ENCODE results near the gene FER.
A peak's percentile ranks its signal among the peaks of the same experiment; 100 is the strongest.
"Not testable (repeated sequence)": the region's sequence is repeated elsewhere in the genome, so short reads cannot be mapped to it uniquely, and the experiment has no call there.

Gene FER

DNA sequence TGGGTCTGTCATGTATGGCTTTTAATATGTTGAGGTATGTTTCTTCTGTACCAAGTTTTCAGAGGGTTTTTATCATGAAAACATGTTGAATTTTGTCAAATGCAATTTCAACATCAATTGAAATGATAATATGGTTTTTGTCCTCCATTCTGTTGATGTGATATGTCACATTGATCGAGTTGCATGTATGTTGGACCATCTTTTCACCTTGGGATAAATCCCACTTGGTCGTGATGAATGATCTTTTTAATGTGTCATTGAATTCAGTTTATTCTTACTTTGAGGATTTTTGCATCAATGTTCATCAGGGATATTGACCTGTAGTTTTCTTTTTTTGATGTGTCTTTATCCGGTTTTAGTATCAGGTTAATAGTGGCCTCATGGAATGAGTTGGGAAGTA is 373.5 kb downstream of the FER start:
- DNase-seq (ENCODE audit: low spot score), result no peak

- DNase-seq (ENCODE audit: low spot score), result no peak
These were observed 378.2 kb downstream of the FER start for GRCh38 chr5:109125755-109126429.

DNA sequence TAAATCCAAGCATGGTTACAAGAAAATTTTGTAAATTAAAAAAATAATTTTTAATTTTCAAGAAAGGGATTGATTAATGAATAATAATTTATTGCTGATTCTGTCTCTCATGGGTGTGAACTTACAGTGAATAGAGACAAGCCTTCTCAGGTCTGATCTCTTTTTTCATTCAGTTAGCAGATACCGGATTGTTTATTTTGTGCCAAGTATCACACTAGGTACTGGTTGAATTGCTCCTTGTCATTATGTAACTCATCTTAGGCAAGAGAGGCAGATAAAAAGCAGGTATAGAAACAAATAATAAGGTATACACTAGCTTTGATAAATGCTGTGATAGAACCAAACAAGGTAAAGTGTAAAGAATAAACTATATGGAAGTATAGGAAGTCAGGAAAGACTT is 378.8 kb downstream of the FER start:
- DNase-seq (ENCODE audit: low spot score), result no peak

- DNase-seq (ENCODE audit: low spot score), result no peak
These were observed 389.2 kb downstream of the FER start for GRCh38 chr5:109136906-109137305.

DNA sequence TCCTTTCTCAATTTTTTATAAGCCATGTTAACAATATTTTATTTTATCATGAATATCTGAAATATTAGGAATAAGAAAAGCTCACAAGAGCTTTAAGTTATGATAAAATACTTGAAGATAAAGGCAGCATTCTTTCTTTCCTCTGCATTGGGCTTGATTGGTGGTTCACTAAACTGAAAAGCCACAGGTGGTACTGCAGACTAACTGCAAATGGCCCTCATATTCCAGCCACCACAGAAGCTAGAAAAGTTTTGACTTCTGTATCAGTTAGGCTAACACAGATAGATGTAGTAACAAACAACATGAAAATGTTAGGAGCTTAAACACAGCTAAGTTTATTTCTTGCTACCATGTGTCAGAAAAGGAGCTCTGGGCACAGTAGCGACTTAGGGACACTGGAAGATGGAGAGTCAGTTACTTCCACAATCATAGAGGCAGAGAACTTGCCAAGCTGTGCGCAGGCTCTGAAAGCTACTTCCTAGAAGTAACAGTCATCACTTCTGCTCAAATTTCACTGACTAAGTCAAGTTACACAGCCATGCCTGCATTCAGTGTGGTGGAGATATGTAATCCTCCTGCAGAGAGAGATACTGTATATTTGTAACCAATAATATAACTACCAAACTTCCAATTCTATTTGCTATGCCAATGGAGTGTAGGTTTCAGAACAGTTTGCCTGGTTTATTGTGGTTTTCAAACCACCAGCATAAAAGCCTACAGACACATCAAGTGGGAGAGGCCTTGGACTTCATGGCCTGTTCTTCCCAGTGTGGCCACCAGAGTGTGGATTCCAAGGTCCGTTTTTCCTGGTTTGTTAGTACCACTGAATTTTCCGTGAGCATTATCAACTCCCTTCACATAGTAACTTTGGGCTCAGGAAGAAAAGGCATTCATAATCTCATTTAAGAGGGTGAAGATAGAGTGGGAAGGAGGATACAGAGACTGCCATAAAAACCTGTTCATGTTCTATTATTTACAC is 393.8 kb downstream of the FER start:
- no peak for DNase-seq (ENCODE audit: low spot score)

DNA sequence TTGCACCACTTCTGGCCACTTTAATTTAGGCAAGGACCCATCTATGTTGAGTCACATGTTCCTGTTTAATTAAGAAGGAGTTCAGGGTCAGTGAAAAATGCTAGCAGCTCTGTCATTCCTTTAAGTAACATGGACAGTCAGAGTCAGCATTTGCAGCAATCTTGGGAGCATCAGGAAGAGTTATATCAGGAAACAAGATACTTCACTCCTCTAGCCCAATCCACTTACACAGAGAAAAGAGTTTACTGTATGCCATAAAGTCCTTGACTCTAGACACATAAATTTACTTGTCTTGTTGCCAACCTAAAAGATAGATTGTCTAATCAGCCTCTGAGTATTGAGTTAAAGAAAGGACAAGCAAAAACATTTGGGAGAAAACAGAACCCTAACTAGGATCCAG is 395.3 kb downstream of the FER start:
- no peak for DNase-seq (ENCODE audit: low spot score)

GRCh38 chr5:109145139-109145538 is 397.4 kb downstream of the FER start:
- no peak for DNase-seq (ENCODE audit: low spot score)

DNA sequence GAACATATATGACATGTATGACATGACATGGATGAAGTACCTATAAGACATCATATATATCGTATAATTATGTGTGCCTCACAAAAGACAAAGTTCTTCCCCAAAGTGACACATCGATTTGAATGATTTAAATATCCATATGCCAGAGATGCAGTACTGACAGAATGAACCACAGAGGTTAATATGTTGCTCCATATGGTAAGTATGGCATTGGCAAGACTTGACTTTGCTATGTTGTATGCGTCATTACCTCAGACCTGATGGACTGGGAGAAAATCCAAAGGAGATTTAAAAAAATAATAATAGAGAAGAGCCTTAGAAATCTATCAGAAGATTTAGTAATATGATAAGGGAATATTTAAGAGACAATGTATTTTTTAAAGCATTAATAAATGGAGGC is 398.9 kb downstream of the FER start:
- DNase-seq (ENCODE audit: low spot score), result no peak

GRCh38 chr5:109152565-109152964 is 404.9 kb downstream of the FER start:
- no peak for DNase-seq (ENCODE audit: low spot score)

DNA sequence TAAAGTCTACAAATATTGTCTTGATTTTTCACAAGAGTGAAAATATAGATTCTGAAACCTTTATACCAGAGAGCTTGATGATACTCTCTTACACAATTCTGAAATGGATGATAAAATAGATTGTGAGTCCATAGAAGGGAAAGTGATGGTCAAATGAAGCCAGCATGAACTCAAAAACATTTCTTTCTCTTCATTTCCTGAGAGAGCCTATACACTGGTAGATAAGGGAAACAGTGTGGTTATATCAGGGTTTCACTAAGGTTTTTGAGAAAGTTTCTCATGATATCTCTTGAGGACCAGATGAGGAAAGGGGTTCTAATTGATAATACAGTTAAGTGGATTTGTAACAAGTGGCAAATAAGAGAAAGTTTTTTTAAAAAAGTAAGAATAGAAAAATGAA is 407.9 kb downstream of the FER start:
- DNase-seq (ENCODE audit: low spot score), result no peak

GRCh38 chr5:109156885-109157284 is 409.2 kb downstream of the FER start:
- no peak for DNase-seq (ENCODE audit: low spot score)

DNA sequence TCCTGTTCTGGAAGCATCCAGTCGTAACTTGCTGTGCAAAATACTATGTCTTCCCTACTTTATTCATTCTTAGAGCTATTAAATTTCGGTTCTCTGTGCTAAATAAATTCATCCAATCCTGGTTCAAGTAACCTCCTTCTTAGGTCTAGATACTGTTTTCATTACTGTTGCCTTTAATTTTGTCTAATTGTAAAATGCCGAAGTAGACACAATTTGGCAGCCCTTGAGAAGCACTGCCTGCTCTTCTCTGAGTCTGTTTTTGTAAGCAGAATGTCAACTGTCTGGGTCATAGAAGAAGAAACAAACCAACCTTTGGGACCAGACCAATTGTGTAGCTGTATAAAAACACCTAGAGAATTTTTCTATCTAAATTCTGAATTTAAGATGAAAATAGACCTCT is 412.8 kb downstream of the FER start:
- DNase-seq (ENCODE audit: low spot score), result no peak

DNA sequence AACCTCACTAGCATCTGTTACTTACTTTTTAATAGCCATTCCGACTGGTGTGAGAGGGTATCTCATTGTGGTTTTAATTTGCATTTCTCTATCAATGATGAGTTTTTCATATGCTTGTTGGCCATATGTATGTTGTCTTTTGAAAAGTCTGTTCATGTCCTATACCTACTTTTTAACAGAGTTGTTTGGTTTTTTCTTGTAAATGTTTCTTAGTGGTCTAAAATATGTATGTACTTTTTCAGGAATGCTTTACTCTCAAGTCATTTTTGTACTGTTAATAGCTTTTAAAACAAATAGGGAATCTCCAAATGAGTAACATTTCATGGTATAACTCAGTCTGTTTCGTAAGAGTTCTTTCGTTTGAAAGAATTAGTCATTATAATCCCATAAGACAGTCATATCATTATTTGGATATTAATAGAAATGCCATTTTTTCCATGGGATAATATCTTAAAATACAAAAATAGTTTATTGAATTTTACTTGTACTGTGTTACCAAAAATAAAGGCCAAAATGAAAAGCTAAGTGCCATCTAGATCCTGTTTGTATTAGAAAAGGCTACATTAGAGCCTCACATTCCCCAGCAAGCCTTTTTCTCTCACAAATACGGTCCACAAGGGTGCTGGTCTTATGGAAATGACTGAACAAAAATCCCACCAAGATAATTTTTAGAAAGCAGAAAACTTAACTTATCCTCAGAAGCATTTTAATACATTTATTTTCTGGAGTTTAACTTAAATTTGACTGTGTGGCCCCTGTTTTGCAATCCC is 414.4 kb downstream of the FER start:
- peak; percentile 0 for DNase-seq (ENCODE audit: low spot score)

GRCh38 chr5:109163336-109163735 is 415.6 kb downstream of the FER start:
- DNase-seq (ENCODE audit: low spot score), result no peak

DNA sequence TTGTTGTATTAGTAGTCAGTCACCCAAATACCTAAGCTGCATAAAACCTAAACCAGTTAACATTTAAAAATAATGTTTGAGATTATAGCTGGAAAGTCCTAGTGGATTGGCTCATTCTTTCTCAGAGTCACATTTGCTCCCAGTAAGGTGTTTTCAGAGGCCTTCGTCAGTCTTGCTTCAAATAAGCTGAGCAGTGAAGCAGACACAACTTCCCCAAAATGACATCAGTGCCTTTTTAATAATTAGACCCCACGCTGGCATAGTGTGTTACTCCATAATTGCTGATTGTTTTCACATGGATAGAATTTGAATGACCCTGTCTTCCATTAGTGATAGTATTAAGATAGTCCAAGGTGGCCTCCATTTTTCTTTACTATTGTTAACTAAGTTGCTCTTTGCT is 416.3 kb downstream of the FER start:
- no peak for DNase-seq (ENCODE audit: low spot score)

GRCh38 chr5:109167586-109167985 is 419.9 kb downstream of the FER start:
- no peak for DNase-seq (ENCODE audit: low spot score)

DNA sequence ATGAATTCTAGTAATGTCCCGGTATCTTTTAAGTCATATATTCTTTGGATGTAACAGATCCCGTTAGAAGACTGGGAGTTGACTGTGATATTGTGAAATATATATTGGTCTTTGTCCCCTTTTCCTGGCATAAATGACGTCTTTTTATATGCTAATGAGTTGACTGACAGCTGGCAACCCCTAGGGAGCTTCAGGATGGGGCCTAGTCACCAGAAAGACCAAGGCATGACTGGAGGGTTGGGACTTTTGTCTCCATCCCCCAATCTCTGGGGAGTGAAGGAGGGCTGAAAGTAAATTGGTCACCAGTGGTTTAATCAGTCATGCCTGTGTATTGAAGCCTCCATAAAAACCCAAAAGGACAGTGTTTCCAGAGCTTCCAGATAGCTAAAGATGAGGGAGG is 420.5 kb downstream of the FER start:
- DNase-seq (ENCODE audit: low spot score), result no peak

DNA sequence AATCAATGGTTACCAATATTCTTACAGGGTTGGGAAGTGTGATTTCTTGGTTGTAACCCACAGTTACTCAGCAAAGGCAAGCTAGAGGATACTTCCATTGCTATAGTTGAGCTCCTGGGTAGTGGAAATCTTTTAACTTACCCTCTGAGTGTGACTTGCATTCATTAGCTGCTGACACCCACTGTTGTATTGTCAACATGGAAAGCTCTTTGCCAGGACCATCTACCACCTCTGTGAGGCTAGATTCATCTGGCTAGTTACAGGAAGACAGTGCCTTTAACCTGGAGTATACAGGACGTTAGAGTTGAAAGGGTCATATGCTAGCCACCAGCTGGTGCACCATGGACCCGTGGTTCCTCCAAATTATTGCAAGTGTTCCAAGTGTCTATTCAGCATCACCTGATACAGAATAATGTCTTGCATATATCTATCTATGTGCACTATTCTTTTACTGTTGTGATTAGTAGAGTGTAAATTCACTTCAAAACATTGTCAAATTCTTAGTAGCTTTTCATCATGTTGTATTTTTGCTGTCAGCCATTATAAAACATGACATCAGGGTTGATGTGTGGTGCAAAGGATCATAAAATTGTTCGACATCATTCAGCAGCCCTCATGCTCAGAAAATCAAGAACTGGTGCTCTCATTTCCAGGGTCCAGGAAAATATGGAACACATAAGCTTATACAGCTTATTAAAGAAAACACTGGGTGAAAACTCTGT is 423.1 kb downstream of the FER start:
- DNase-seq (ENCODE audit: low spot score), result no peak

DNA sequence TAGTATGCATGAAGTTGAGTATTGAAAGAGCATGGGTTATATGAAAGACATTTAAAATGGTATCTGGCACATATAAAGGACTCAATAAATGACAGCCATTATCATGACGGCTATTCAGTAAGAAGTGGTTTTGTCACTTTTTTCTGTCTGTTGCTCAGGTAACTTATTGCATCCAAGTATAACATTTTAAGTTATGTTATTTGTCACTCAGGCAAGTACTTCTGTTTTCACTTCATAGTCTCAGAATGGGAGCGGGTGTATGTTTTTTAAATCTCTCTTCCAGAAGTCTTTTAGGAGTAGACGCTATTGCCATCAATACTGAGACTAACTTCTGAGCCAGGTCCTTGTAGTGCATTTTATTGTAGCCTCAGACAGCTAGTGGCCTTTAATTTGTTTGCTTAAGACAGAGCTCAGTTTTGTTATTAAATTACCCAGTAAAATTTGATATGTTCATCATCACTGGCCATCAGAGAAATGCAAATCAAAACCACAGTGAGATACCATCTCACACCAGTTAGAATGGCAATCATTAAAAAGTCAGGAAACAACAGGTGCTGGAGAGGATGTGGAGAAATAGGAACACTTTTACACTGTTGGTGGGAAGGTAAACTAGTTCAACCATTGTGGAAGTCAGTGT is 423.9 kb downstream of the FER start:
- not testable (repeated sequence) for DNase-seq (ENCODE audit: low spot score)

DNA sequence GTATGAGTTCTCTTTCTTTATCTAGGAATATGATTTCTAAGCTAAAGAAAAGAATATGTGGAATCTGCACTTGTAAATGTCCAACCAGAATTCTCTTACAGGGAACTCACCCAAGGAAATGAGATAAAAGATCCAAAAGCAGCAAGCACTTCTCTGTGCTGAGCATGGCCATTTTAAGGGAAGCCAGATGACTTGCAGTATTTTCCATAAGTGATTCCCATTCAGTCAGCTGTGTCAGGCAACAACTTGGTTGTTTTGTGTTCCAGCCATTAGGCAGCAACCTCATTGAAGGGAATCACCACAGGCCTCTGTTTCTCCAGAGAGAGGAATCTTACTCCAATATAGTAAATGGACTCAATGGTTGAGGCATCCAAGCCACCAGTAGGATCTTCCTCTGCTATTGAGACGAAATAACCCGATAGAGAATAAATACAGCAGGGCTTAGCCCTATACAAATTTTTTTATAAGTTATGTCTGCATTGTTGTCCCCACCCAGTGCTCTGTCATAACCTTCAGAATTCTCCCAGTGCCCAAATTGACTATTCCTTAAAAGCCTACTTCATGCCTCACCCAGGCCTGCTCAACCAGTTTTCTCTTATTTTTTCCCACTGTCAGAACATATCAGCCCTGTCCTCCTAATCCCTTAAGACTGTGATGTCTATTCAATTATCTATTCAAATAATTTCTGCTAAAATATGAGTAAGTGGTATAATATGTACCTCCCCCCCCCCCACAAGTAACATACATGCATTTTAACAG is 425.5 kb downstream of the FER start:
- DNase-seq (ENCODE audit: low spot score), result no peak

GRCh38 chr5:109177227-109177626 is 429.5 kb downstream of the FER start:
- DNase-seq (ENCODE audit: low spot score), result no peak

All from hepatic stellate cell (primary cell).